GM12873 (cell line): ENCODE results near the gene NFE2L3.

Experiments used
- TF ChIP-seq, protein P1 (sequence below): IDR thresholded peaks from 2 replicates; pipeline ENCODE4 v1.5.1; 2012; ENCODE audit warnings: low read depth, mild to moderate bottlenecking, moderate library complexity, low read length, control low read depth; ENCODE audit not compliant: insufficient read depth; ENCODE audit errors: missing control alignments

The NFE2L3 gene

DNA sequence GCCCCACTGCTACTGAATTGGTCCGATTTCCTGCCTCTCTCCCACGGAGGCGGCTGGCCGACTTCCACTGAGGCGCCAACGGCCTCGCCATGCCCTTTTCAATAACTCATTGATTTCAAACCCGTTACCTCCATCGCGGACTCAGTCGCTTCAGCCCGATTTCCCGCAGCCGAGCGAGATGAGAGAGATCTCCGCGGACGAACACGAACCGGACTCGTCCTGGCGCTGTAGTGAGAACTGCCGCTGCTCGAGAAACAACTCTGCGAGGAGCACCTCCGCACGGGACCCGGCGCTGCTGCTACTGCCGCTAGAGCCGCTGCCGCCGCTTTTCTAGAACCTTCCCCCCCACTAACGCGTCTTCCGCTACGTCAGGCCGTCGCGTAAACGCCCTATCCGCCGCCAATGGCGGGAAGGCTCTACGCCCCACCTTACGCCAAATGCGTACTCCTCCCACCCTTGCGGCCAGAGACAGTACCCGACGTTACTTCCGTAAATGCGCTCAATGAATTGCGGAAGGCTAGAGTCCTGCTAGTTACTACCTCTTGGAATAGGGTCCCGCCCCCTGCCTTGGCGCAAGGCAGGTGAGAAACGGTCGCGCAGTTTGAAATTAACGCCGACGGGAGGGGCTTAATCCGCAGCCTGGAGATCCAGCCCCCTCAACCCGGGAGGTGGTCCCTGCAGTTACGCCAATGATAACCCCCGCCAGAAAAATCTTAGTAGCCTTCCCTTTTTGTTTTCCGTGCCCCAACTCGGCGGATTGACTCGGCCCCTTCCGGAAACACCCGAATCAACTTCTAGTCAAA, 48.6 kb downstream of the NFE2L3 start, which contains the start of gene HNRNPA2B1:
HNRNPA2B1 (minus strand) TSS at position 303 of the 803 bp plus-strand sequence; CDS start at position 134, 169 bp downstream.
- TF ChIP-seq, protein P1, sequence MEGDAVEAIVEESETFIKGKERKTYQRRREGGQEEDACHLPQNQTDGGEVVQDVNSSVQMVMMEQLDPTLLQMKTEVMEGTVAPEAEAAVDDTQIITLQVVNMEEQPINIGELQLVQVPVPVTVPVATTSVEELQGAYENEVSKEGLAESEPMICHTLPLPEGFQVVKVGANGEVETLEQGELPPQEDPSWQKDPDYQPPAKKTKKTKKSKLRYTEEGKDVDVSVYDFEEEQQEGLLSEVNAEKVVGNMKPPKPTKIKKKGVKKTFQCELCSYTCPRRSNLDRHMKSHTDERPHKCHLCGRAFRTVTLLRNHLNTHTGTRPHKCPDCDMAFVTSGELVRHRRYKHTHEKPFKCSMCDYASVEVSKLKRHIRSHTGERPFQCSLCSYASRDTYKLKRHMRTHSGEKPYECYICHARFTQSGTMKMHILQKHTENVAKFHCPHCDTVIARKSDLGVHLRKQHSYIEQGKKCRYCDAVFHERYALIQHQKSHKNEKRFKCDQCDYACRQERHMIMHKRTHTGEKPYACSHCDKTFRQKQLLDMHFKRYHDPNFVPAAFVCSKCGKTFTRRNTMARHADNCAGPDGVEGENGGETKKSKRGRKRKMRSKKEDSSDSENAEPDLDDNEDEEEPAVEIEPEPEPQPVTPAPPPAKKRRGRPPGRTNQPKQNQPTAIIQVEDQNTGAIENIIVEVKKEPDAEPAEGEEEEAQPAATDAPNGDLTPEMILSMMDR: no peak

DNA sequence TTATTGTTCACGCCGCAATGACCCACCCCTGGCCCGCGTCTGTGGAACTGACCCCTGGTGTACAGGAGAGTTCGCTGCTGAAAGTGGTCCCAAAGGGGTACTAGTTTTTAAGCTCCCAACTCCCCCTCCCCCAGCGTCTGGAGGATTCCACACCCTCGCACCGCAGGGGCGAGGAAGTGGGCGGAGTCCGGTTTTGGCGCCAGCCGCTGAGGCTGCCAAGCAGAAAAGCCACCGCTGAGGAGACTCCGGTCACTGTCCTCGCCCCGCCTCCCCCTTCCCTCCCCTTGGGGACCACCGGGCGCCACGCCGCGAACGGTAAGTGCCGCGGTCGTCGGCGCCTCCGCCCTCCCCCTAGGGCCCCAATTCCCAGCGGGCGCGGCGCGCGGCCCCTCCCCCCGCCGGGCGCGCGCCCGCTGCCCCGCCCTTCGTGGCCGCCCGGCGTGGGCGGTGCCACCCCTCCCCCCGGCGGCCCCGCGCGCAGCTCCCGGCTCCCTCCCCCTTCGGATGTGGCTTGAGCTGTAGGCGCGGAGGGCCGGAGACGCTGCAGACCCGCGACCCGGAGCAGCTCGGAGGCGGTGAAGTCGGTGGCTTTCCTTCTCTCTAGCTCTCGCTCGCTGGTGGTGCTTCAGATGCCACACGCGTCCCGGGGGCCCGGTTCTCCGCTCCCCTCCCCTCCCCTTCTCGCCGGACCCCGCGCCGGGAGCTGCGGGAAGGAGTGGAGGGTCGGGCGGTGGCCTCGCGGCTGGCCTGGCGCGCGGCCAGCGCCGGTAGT, 49.4 kb downstream of the NFE2L3 start, which contains the start of gene CBX3:
CBX3 (plus strand) TSS at position 499 of the 772 bp plus-strand sequence. CDS start 1,254 bp downstream, outside the sequence.
- TF ChIP-seq, protein P1: no peak

DNA sequence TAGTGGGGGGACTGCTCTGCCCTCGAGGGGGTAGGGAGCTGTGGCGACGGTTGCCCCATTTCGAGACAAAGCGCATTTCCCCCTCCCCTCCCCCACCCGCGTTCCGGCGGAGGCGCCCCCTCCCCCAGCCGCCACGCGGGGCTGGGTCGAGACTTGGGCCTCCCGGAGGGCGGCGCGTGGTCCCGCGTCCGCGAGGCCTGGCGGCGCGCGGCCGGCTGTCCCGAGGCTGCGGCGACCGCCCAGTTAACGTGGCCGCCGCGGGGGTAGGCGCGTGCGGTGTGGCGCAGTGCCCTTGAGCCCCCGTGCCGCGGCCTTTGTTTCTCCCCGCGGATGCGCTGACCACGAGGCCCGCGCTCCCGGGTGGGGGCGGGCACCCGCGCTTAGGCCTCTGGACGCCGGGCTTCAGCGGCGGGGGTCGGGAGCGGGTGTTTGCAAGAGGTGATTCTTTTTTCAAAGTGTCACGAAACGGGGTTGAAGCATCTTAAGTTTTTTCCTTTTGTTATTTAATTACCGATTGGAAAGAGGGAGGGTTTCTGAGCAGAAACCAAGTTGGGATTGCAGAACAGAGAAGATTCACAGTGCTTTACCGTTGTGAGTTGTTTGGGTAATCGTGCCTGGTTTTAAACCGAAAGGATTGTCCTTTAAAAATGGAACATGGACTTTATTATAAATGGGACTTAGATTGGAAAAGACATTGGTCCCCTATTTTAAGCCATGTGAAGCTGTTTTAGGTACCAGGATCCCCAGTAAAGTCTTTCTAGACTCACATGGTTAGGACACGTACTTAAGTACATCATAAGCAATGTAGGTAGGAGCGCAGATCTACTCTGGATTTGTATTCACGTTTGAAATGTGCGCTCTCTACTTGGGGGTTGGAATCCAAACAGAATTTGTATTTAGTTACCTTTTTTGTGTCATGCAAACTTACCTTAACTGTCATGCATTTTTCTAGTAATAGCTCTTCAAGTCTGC, 50.3 kb downstream of the NFE2L3 start:
- TF ChIP-seq, protein P1: no peak

GRCh38 chr7:26203016-26203415, 51.0 kb downstream of the NFE2L3 start:
- TF ChIP-seq, protein P1: no peak

DNA sequence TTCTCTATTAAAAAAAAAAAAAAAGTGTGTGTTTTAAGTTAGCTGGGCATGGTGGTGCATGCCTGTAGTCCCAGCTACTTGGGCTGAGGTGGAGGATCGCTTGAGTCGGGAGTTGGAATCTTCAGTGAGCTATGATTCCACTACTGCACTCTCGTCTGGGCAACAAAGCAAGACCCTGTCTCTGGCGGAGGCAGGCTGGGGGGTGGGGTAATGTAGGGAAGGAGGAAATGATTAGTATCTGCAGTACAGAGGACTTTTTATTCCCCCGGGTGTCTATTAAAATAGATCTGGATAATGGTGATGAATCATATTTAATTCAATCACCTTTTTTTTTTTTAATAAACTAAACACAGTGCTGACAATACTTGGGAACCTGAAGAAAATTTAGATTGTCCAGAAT, 56.0 kb downstream of the NFE2L3 start:
- TF ChIP-seq, protein P1: no peak

DNA sequence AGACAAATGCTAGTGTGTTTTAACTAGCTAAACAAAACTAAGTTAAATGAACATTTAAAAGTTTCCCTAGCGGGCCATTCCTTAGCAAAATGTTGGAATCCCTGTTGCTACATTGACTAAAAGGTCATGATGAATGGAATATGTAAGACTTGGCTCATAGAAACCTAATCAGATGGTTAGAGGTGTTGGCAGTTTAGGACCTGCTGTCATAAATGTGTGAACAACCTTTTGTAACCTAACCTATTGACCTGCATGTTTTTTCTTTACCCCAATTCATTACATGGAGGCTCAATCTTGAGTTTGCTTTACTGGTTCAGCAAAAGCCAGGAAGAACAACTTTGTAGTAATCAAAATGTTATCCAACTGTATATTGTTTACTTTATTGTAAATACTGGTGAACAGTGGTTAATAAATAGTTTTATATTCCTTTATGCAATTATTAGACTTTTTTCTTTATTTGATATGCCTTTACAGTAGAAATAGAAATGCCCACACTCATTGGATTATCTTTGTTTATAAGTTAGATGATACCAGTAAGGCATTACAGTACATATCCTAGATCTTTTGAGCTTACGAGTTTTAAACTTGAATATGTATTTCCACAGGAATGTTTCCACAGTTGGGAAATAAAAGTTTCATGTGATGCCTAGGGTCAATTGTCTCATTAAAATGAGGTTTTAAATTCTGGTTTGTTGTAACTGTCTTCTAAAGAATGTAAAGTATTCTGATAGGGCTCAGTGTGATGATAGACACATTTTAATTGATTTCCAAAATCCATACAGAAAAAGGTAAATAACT, 61.1 kb downstream of the NFE2L3 start:
- TF ChIP-seq, protein P1: no peak
